DMS79 (cell line): ENCODE data around the gene PCNX2.
"Not testable (repeated sequence)": the region's sequence is repeated elsewhere in the genome, so short reads cannot be mapped to it uniquely, and the experiment has no call there.

Source experiments
- DNase-seq: peaks from one replicate; lab custom pipeline; 2025; lab: John Stamatoyannopoulos, UW

Gene PCNX2

DNA sequence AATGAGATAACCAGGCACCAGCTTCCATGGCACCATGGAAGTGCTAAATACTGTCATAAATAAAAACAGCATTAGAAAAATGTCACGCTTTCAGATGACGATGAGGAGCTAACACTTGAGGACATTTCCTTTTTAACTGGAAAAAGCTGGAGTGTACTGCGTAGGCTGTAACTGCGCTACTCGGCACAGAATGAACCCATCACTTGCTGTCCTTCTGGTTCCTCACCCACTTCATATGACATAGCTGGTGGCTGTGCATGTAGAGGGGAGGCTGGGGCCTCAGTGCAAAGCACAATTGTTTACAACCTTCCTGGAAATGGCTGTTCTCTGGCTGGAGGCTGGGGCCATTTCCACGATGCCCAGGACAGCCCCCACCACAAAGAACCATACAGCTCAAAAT lies 289.4 kb downstream of the PCNX2 start:
- DNase-seq = no peak

GRCh38 chr1:233005703-233006102 lies 289.8 kb downstream of the PCNX2 start:
- no peak for DNase-seq

DNA sequence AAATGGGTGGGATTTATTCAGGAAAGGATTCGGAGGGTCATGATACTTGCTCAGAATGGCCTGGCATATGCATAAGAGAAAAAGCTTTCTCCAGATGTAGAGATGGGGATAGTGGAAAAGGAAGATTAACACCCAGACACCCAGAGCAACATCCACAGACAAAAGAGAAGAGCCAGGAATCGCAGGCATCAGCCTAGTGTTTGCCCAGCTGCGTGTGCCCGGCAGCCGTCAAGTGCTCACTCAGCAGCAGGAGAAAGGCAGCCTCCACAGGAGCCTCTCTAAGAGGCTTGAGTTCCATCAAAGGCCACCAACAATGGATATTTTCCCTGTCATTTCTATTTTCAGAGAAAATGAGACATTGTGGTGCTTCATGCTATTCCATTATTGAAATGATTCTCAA lies 290.4 kb downstream of the PCNX2 start:
- DNase-seq = peak; percentile 68

DNA sequence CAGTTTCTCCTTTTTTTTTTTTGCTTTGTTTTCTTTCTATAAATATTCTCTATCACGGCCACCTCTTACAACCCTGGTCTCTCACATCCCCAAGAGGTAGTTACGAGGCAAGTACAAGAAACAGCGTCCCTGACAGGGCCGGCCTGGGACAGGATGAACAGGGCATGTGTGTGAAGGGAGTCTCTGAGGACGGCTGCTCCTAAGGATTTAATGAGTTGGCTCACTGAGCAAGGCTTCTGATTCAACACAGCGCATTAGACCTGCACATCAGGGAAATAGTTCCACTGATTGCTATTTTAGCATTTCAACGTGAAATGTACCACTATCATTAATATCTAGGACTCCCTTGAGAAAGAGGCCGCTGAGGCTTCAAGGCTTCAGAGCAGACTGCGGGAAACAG lies 291.1 kb downstream of the PCNX2 start:
- DNase-seq = no peak

DNA sequence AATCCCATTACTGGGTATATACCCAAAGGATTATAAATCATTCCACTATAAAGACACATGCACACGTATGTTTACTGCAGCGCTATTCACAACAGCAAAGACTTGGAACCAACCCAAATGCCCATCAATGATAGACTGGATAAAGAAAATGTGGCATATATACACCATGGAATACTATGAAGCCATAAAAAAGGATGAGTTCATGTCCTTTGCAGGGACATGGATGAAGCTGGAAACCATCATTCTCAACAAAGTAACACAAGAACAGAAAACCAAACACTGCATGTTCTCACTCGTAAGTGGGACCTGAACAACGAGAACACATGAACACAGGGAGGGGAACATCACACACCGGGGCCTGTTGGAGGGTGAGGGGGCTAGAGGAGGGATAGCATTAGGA lies 291.9 kb downstream of the PCNX2 start:
- not testable (repeated sequence) for DNase-seq

- DNase-seq = no peak
Observed at GRCh38 chr1:232999956-233000625, 295.4 kb downstream of the PCNX2 start.

DNA sequence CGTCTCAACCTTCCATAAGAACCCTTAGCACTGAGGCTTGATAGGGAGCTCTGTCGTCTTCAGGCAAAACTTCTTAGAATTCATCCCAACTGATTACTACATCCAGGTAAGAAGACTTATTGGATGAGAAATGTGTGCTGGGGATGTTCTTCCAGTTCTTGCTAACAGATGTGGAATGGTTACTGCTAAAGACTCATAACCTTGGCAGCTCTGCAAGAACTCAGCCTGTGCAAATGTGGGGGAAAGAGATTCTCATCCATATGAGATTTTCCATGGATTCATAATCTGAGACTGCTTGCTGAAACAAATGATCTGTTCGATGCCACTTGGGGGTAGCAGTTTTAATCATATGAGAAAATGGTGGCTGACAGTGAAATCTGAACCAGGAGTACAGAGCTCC lies 296.9 kb downstream of the PCNX2 start:
- DNase-seq = no peak

- no peak for DNase-seq
Observed at GRCh38 chr1:232998138-232998537, 297.4 kb downstream of the PCNX2 start.

DNA sequence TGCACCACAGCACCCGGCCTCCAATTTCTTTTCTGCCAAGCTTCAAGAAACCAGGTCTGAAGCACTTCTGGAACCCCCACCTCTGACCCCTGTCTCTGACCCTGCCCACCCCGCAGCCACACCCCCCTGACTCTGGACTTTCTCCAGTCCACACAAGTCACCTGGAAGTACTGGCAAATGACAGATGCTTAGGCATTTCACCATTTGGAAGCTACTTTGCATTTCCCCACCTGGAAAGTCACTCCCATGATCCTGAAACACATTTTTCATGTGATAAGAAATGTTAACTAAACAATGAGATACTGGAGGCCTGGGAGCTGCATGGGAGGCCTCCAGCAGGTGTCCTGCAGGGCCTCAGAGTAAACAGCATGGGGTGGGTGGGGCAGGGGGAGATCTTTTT lies 299.4 kb downstream of the PCNX2 start:
- no peak for DNase-seq

GRCh38 chr1:232995189-232995588 lies 300.3 kb downstream of the PCNX2 start:
- no peak for DNase-seq

GRCh38 chr1:232993555-232993954 lies 302.0 kb downstream of the PCNX2 start:
- no peak for DNase-seq

- DNase-seq = no peak
Observed at GRCh38 chr1:232992227-232992626, 303.3 kb downstream of the PCNX2 start.

- DNase-seq = no peak
Observed at GRCh38 chr1:232991238-232991637, 304.3 kb downstream of the PCNX2 start.

DNA sequence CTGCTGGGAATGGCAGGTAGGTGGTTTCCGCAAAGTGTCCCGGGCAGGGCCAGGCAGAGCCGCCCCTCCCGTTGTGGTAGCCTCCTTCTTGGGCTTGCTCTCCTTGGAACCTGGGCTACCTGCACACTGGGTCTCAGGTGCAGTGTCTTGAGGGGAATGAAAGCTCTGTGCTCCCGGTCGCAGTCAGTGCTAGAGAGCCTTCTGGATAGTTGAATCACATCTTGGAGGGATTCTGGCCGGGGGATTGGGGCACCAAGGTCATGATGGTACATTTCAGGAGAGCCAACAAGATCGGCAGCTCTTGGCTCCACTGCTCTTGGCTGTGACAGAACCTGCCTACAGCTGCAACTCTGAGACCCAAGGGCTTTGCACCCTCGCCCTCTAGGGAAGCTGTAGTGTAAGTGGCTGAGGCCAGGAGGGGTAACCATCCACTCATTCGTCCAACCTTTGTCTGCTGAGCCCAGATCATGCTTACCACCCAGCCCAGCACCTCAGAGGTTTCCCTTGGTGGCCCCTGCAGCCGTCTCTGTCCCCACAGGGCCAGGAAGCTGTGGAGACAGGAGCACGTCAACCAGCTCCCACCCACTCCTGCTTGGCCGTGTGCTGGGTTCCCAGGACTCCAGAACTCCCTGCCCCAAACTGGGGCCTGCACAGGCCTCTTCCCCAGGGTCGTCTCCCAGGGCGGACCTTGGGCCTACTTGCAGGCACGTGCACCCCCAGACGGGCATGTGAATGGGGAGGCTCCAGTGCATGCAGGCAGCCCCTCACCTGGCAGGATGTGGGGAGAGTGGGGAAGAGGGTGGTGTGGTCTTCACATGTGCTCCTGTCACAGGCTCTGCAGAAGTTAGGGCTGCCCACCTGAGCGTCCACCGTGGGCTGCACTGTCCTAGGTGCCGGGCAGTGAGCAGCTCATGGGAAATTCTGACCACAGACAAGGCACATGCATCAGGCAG lies 305.1 kb downstream of the PCNX2 start:
- DNase-seq = no peak

DNA sequence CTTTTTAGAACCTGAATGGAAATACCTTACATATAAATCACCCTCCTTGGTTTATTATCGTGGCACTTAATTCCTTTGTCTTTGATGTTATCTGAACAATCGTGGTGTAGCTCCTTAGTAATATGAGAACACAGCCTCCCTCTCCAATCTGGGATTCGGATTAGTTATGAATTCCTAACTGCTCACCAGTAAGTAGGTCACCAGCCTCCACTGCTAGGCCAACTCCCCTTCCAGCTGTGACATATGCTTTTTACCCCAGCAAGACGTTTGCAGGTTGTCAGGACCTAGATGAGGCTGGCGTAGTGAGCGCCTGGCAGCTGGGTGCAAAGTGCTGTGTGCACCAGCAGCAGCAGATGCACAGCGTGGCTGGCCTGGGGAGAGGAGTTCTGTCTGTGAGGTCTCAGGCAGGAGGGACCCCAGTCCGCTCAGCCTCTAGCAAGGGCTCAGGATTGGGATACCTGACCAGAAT lies 306.9 kb downstream of the PCNX2 start:
- no peak for DNase-seq

DNA sequence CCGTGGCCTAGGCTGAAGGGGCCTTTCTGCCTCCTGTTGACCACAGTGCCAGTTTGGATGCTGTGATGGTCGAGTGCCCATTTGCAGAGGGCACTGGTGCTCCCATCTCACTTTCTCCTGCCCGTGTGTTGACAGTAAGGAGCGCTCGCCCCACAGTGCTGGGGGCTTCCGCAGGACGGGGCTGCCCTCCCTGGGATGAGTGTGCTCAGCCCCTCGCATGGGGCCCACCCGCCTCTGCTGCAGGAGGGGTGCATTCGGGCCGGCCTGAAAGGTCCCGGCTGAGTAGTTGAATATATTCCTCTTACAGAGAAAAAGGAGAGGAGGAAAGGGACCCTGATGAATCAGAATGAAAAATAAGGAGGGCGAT lies 307.8 kb downstream of the PCNX2 start:
- DNase-seq = no peak

DNA sequence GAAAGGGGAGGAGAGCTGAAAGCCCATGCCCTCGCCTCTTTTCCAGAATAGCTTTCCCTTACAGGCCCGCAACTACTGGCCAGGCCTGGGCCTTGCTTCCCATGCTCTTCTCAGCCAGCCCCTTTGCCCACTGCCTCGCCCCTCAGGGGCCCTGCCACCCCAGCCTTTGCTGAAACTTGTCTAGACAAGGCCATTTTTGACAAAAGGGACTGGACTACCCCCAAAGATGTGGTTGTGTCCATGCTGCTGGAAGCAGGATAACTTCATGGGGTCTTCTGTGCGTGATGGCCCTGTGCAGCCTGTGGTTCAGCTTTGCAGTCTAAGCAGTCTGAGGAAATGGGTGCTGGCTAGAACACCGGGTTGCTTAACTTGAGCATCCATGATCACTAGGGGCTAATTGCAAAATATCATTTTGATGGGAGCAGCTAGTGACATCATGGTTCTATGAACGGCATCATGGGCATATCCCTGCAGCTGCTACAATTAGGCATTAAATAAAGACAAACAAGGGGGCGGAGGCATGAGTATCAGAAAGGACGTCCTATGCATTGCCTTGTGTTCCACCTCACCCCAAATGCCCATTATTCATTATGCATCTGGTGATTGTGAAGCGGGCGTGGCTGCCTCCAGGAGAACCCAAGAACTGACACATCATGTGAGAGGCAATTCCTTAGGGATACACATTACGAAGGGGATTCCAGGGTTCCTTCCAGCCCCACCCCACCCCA lies 308.3 kb downstream of the PCNX2 start:
- no peak for DNase-seq

DNA sequence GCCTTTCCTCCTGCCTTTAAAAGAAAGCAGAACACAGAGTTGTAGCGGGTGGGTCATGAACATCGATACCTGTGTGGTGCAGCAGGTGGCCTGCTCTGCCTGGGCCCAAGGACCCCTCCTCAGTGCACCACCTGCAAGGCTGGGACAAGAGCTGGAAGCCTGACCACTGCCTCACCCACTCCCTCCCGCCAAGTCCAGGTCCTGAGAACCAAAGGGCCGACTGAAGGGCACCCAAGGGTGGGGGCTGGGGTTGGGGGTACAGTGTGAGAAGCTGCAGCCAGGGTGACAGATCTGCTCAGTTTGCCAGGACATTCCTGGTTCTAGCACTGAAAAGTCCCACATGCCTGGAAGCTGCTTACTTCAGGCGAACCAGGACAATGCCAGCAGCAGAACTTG lies 309.0 kb downstream of the PCNX2 start:
- no peak for DNase-seq

DNA sequence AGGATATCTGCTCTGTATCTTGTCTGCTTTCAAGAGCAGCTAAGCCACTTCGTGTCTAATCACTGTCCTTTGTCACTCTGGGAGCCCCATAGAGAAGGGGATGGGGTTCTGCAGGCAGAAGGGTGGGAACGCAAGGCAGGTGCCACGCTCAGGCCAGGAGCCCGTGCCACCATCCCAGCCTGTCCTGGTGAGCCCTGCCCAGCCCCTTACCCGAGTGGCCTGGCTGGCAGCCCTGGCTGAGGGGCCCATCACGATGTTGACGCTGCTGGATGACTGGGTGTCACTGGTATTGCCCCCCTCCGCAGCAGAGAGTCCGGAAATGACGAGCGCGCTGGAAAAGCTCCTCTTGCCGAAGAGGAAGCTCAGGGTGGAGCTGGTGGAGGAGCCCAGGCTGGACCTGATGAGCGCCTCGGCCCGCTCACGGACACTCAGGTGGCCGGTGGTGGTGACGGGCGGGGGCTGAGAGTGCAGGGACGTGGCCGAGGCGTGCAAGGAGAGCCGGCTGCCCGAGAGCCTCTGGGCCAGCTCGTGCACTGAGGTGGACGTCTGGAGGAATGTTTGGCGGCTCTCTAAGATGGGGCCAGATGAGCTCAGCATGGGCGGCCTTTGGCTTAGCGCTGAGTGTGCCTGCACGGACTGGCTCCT lies 309.5 kb downstream of the PCNX2 start:
- DNase-seq = no peak

DNA sequence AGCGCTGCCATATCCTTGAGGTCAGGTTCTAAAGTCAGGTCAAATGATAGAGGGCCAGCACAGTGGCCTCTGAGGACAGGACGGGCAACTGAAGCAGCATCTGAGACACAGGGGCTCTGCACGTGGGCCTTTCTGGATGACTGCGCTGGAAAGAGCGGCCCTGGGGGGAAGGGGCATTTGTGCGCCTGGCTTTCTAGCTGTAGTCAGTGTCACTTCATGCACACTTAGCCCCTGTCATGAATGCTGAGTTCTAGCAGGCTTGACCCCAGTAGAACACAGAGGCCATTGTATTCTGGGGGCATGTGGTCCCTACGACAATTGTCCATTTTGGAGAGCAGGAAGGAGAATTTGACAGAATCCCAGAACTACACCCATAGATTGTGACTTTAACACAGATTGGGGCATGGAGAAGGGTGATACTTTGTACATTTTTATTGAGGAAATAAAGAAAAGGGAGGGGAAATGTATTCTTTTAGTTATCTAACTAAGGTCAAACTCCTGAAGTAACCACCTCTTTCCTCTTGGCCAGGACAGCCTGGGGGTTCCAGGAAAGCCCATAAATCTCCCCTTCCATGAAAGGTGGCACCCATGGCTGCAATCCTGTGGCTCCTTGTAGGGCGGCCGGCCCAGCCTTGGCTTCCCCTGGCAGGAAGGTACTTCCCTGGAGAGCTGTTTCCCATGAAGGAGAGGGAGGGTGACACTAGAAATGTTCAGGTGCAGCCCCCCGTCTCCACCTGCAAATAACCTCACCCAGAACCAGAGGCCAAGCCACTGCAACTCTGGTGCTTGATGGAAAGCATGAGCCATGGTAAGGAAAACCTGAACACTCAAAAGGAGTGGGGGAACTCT lies 310.7 kb downstream of the PCNX2 start:
- no peak for DNase-seq
